ENCODE data around the gene ZNF582.

- peak; percentile 60 to 81 (median 73) for TF ChIP-seq CTCF (IDR thresholded peaks at IDR 0.05)
- TF ChIP-seq POLR2A (IDR thresholded peaks at IDR 0.05), result peak in 1 of 2 donors; percentile 58
These were observed at the start of gene ZNF582 for GRCh38 chr19:56393119-56394012.
